ENCODE data around the gene CFAP100.

- no peak for TF ChIP-seq CTCF (IDR thresholded peaks at IDR 0.05; ENCODE audit: insufficient read depth, low read depth, low read length)
- TF ChIP-seq EZH2 (IDR thresholded peaks at IDR 0.05; ENCODE audit: insufficient read depth, low read length) = no peak
Observed at GRCh38 chr3:126396536-126396935, 1.8 kb downstream of the CFAP100 start.
